ENCODE measurements around the gene EEF1A1.

EEF1A1 gene

DNA sequence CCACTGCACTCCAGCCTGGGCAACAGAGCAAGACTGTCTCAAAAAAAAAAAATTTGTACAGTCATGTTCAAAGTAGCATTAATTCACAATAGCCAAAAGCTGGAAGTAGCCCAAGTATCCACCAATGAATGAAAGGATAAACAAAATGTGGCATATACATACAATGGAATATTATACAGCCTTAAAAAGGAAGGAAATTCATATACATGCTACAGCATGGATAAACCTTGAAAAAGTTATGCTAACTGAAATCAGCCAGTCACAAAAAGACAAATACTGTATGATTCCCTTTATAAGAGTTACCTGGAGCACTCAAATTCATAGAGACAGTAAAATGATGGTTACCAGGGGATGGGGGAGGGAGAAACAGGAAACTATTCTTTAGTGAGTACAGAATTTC is 15.7 kb downstream of the EEF1A1 start:
- no peak for DNase-seq (ENCODE audit: low read depth in 2 of 2)

DNA sequence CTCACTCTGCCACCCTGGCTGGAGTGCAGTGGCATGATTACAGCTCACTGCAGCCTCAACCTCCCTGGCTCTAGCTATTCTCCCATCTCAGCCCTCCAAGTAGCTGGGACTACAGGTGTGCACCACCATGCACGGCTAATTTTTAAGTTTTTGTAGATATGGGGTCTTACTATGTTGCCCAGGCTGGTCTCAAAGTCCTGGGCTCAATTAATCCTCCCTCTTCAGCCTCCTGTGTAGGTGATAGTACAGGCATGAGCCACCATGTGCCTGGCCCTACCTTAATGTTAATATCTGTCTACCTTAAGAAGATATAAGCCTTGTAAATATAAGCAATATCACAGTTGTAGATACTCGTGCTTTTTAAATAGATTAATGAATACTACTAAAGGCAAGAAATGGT is 16.7 kb downstream of the EEF1A1 start:
- DNase-seq (ENCODE audit: low read depth in 2 of 2): no peak

DNA sequence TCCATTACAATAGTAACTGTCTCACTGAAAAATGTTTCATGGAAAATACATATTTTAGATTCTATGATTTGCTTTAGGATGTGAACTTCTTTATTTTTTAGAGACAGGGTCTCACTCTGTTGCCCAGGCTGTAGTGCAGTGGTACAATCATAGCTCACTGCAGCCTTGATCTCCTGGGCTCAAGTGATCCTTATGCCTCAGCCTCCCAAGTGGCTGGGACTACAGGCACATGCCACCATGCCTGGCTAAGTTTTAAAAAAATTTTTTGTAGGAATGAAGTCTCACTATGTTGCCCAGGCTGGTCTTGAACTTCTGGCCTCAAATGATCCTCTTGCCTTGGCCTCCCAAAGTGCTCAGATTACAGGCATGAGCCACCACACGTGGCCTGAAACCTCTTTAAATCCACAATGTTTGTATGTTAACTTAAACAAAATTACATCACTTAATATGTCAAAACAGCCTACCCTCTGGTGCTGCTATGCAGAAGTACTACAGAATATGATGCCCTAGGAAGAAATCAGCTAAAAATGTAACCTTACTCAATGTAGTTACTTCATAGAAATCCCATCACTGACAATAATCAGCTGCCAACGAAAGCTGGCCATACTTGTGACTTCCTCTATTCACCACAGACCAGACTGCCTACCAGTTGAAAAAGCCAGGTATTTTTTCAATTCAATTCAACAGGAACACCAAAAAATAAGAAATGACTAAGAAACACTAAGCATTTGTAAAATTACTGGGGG is 17.6 kb downstream of the EEF1A1 start:
- no peak for DNase-seq (ENCODE audit: low read depth in 2 of 2)

DNA sequence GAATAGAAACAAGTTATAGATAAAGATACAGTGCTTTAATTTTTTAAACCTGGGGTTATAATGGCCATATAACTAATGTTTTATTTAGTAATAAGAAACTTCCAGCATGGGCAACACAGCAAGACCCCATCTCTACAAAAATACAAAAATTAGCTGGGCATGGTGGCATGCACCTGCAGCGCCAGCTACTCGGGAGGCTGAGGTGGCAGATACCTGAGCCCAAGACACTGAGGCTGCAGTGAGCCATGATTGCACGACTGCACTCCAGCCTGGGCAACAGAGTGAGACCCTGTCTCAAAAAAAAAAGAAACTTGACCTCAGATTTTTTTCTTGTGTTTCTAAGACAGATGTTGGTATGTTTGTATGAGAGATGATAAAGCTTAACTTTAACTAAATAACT is 22.9 kb downstream of the EEF1A1 start:
- DNase-seq (ENCODE audit: low read depth in 2 of 2): no peak

DNA sequence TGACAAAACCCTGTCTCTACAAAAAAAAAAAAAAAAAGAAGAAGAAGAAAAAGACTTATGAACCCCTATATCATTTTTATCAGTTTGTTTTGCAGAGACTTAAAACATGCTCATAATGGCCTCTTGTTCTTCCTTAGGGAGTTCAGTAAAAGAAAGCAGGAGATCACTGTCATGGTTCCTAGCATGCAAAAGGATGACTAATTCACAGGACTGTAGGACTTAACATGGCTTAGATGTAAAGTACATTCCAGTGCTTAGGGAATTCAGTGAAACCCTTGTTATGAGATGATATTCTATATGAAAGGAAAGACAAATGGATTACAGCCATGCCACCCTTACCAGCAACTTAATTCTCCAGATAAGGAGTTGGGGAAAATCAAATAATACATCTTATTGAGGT is 29.5 kb downstream of the EEF1A1 start:
- no peak for DNase-seq (ENCODE audit: low read depth in 2 of 2)

DNA sequence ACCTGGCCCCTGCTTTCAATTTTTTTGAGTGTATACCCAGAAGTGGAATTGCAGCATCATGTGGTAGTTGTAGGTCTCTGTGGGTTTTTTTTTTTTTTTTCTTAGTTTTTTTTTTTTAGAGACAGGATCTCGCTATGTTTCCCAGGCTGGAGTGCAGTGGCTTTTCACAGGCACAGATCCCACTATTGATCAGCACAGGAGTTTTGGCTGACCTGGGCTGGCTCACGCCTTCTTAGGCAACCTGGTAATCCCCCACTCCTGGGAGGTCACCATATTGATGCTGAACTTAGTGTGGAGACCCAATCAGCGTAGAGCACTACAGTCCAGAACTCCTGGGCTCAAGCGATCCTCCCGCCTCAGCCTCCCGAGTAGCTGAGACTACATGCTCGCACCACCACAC is 33.4 kb downstream of the EEF1A1 start:
- DNase-seq (ENCODE audit: low read depth in 2 of 2): no peak

DNA sequence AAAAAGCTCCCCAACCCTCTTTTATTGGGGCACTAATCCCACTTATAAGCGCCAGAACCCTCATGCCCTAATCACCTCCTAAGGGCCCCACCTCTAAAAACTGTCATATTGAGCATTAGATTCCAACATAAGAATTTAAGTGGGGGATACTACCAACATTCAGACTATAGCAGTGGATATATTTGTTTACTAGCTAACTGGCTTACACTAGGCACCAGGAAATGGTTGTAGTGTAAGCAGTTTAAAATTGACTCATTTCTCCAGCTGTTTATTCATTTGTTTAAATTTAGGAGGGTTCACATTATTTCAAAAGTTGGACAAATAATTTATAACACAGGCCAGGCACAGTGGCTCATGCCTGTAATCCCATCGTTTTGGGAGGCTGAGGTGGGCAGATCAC is 36.4 kb downstream of the EEF1A1 start:
- no peak for DNase-seq (ENCODE audit: low read depth in 2 of 2)

DNA sequence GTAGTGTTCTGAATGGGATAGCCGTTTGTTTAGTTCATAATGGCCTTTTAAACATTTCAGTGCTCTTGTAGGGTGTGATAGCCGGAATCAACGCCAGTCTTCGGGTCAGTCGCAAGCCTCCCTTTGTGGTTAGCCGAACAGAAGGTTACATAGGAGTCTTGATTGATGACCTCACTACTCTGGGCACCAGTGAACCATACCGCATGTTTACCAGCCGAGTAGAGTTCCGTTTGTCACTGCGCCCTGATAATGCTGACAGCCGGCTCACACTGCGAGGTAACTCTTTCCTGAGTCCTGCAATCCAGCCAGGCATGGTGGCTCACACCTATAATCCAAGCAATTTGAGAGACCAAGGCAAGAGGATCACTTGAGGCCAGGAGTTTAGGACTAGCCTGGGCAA is 38.9 kb downstream of the EEF1A1 start:
- DNase-seq (ENCODE audit: low read depth in 2 of 2): no peak

DNA sequence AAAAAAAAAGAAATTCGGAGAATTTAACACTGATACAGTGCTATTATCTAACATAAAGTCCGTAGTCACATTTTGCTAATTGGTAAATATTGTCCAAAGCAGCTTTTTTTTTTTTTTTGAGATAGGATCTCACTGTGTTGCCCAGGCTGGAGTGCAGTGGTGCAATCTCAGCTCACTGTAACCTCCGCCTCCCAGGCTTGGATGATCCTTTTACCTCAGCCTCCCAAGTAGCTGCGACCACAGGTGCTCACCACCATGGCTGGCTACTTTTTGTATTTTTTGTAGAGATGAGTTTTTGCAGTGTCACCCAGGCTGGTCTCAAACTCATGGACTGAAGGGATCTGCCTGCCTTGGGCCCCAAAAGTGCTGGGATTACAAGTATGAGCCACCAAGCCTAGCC is 43.4 kb downstream of the EEF1A1 start:
- no peak for DNase-seq (ENCODE audit: low read depth in 2 of 2)

DNA sequence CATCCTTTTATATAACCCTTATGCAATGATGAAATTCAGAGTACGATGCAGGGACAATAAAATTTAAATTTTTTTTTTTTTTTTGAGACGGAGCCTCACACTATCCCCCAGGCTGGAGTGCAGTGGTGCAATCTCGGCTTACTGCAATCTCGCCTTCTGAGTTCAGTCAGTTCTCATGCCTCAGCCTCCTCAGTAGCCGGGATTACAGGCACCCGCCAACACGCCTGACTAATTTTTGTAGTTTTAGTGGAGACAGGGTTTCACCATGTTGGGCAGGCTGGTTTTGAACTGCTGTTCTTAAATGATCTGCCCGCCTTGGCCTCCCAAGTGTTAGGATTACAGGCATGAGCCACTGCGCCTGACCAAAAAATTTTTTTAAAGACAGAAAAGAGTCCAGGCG is 44.1 kb downstream of the EEF1A1 start:
- peak in 1 of 2 donors; percentile 16 for DNase-seq (ENCODE audit: low read depth in 2 of 2)

DNA sequence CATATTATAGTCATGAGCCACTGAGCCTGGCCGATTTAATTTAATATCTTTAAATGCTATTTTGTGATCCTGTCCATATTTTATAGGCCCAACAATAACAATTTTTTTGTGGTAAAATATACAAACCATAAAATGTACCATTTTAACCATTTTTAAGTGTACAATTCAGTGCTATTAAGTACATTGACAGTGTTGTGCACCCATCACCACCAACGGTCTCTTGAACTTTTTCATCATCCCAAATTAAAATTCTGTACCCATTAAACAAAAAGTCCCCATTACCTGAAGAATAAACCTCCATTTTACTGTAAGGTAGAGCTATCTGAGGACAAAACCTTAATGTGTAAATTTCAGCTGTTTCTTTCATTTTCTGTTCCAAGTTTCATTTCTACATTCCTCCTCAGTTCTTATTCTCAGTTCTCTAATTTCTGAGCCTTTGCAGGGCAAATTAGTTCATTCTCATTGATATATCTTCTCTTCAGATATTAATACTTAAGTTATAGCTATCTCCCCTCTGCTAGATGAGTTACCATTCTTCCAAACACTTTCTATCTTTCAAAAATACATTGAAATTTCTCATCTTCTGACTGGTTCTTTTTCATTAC is 49.0 kb downstream of the EEF1A1 start:
- no peak for DNase-seq (ENCODE audit: low read depth in 2 of 2)

Data from stimulated activated CD4-positive, alpha-beta T cell treated with anti-CD3 and anti-CD28 coated beads, Interleukin-4, amount 100 ng/mL, for 48 hours (primary cell).